OCI-LY3 (cell line): ENCODE measurements around the gene GSTT2.

Experiments
- CTCF ChIP-seq: fragments of 200-600, 300-600 bp; sonication (generic); IDR thresholded peaks from 2 replicates; pipeline ENCODE4 v1.5.1; 2014; ENCODE audit warnings: antibody characterized with exemption, low read length, low read depth
- EZH2phosphoT487 ChIP-seq: fragments of 200-600 bp; shearing (Covaris generic); IDR thresholded peaks from 2 replicates; pipeline ENCODE4 v1.6.1; 2018; ENCODE audit warnings: antibody characterized with exemption, mixed run types, low read depth

- TF ChIP-seq CTCF (no peak), EZH2phosphoT487 (no peak)
Measured at GRCh38 chr22:24008022-24008283, 28.0 kb downstream of the GSTT2 start.
